Osteoblast (primary cell): ENCODE results near the gene ATXN10. TPM values are rescaled to one million over a fixed set of nuclear protein-coding genes. Genes with fewer than 3 reads are reported as not detected.
A peak's percentile ranks its signal among the peaks of the same experiment; 100 is the strongest.

Experiments
- DNase-seq: peaks from one replicate; pipeline ENCODE4 v3.0.0; 2011; ENCODE audit warnings: low spot score, mixed read lengths; ENCODE audit not compliant: insufficient read length; ENCODE audit errors: missing footprints
- H2AFZ ChIP-seq: 2 replicates; pipeline ENCODE4 v1.6.0; 2011; ENCODE audit warnings: mild to moderate bottlenecking, low read length
- H3K27ac ChIP-seq: 2 replicates; pipeline ENCODE4 v1.5.1; 2011; ENCODE audit warnings: mild to moderate bottlenecking, low read depth, low read length, moderate library complexity
- H3K27me3 ChIP-seq: 2 replicates; pipeline ENCODE4 v1.6.0; 2012; ENCODE audit warnings: mild to moderate bottlenecking, control low read depth, inconsistent platforms, low read length, moderate library complexity; ENCODE audit not compliant: insufficient read depth
- H3K36me3 ChIP-seq: 2 replicates; pipeline ENCODE4 v1.5.1; 2011; ENCODE audit warnings: mild to moderate bottlenecking, low read length, control low read depth, moderate library complexity; ENCODE audit not compliant: insufficient read depth
- H3K4me1 ChIP-seq: 2 replicates; pipeline ENCODE4 v1.5.1; 2011; ENCODE audit warnings: mild to moderate bottlenecking, low read length, control low read depth, moderate library complexity; ENCODE audit not compliant: insufficient read depth
- H3K4me2 ChIP-seq: 2 replicates; pipeline ENCODE4 v1.6.0; 2011; ENCODE audit warnings: mild to moderate bottlenecking, low read length; ENCODE audit not compliant: insufficient read depth
- H3K4me3 ChIP-seq: fragments of 200-600 bp; sonication (generic); 3 replicates; pipeline ENCODE4 v1.5.1; 2012; ENCODE audit warnings: mild to moderate bottlenecking, low read length, inconsistent platforms; ENCODE audit not compliant: insufficient read depth
- H3K79me2 ChIP-seq: 2 replicates; pipeline ENCODE4 v1.6.0; 2012; ENCODE audit warnings: mild to moderate bottlenecking, low read length, control low read depth, inconsistent platforms; ENCODE audit not compliant: insufficient read depth
- H3K9me3 ChIP-seq: 2 replicates; pipeline ENCODE4 v1.5.1; 2011; ENCODE audit warnings: low read depth, low read length, control low read depth
- H4K20me1 ChIP-seq: 2 replicates; pipeline ENCODE4 v1.6.0; 2012; ENCODE audit warnings: mild to moderate bottlenecking, low read length, control low read depth; ENCODE audit not compliant: insufficient read depth
- total RNA-seq: library from RNA; depleted of rRNA; stranded (reverse); fragments of >200 nt; gene quantifications from 2 replicates; pipeline ENCODE4 v1.2.3, GENCODE V29; 2012
- TF ChIP-seq, protein P1 (sequence below): IDR thresholded peaks from 2 replicates; pipeline ENCODE4 v1.5.1; 2011; ENCODE audit warnings: mild to moderate bottlenecking, low read depth, low read length, moderate library complexity; ENCODE audit errors: extremely low read depth

ATXN10 gene
- total RNA-seq, 1 donor: 138 TPM

GRCh38 chr22:45852826-45853225 lies 181.2 kb downstream of the ATXN10 start:
- Histone ChIP-seq H3K4me2 (no peak overlapping the region), H3K9me3 (no peaks in the 10 kb centered on the region), H3K4me1 (no peaks in the 10 kb centered on the region), H3K79me2 (no peaks in the 10 kb centered on the region), H3K27ac (no peak overlapping the region), H3K27me3 (no peaks in the 10 kb centered on the region), H3K4me3 (no peak overlapping the region), H3K36me3 (peaks cover 56% of the 10 kb centered on the region), H2AFZ (no peak overlapping the region), H4K20me1 (peaks cover 14% of the 10 kb centered on the region)
- no peak for DNase-seq
- TF ChIP-seq, protein P1, sequence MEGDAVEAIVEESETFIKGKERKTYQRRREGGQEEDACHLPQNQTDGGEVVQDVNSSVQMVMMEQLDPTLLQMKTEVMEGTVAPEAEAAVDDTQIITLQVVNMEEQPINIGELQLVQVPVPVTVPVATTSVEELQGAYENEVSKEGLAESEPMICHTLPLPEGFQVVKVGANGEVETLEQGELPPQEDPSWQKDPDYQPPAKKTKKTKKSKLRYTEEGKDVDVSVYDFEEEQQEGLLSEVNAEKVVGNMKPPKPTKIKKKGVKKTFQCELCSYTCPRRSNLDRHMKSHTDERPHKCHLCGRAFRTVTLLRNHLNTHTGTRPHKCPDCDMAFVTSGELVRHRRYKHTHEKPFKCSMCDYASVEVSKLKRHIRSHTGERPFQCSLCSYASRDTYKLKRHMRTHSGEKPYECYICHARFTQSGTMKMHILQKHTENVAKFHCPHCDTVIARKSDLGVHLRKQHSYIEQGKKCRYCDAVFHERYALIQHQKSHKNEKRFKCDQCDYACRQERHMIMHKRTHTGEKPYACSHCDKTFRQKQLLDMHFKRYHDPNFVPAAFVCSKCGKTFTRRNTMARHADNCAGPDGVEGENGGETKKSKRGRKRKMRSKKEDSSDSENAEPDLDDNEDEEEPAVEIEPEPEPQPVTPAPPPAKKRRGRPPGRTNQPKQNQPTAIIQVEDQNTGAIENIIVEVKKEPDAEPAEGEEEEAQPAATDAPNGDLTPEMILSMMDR: no peak

- TF ChIP-seq, protein P1: no peak
- Histone ChIP-seq H3K4me1 (no peaks in the 10 kb centered on the region), H3K9me3 (no peaks in the 10 kb centered on the region), H3K4me3 (no peak overlapping the region), H3K36me3 (peaks cover 34% of the 10 kb centered on the region), H3K27ac (no peak overlapping the region), H2AFZ (no peak overlapping the region), H3K4me2 (no peak overlapping the region), H3K79me2 (no peaks in the 10 kb centered on the region), H4K20me1 (no peaks in the 10 kb centered on the region), H3K27me3 (no peaks in the 10 kb centered on the region)
- no peak for DNase-seq
These were observed 184.3 kb downstream of the ATXN10 start for GRCh38 chr22:45855961-45856360.

DNA sequence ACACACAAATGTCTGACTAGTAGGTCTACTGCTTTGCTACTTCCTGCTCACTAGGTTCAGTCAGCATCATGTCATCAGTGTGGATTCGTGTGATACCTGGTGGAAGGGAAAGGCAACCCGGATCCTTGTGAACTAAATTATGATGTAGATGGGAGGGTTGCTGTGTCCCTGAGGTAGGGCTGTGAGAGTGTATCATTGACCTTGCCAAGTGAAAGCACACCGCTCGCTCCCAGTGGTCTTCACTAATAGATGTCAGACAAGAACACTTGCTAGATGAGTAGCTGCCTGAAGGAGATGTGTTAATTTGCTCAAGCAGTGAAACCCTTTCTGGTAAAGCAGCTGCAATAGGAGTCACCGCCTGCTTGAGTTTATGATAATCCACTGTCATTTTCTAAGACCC lies 185.9 kb downstream of the ATXN10 start:
- Histone ChIP-seq H3K27me3 (no peaks in the 10 kb centered on the region), H4K20me1 (no peaks in the 10 kb centered on the region), H2AFZ (no peak overlapping the region), H3K36me3 (peaks cover 18% of the 10 kb centered on the region), H3K4me2 (no peak overlapping the region), H3K79me2 (no peaks in the 10 kb centered on the region), H3K27ac (no peak overlapping the region), H3K9me3 (peaks cover 3% of the 10 kb centered on the region), H3K4me1 (no peaks in the 10 kb centered on the region), H3K4me3 (no peak overlapping the region)
- DNase-seq: no peak
- TF ChIP-seq, protein P1: no peak

GRCh38 chr22:45859231-45860161 lies 187.9 kb downstream of the ATXN10 start:
- Histone ChIP-seq H4K20me1 (no peaks in the 10 kb centered on the region), H3K4me2 (no peak overlapping the region), H3K36me3 (peaks cover 12% of the 10 kb centered on the region), H3K9me3 (peaks cover 3% of the 10 kb centered on the region), H3K27ac (no peak overlapping the region), H3K27me3 (no peaks in the 10 kb centered on the region), H3K4me1 (peaks cover 7% of the 10 kb centered on the region), H2AFZ (no peak overlapping the region), H3K4me3 (no peak overlapping the region), H3K79me2 (no peaks in the 10 kb centered on the region)
- DNase-seq: peak; percentile 83
- TF ChIP-seq, protein P1: no peak
